GM12878 (cell line): ENCODE data around the gene PRRC2B. TPM values are rescaled to one million over a fixed set of nuclear protein-coding genes. Genes with fewer than 3 reads are reported as not detected.
A peak's percentile ranks its signal among the peaks of the same experiment; 100 is the strongest.

Experiments used
- ATAC-seq: fragments of 200-7000 bp; cut with Tn5 transposase; 3 replicates; pipeline ENCODE4 v1.9.1; 2020; ENCODE audit warnings: mild to moderate bottlenecking, moderate library complexity
- BruUV-seq: library from RNA; stranded (reverse); fragments of 400-500 nt; replicated peaks from 2 replicates; lab custom pipeline; 2021; lab: Mats Ljungman, UMichigan
- CTCF ChIA-PET: fragments of 300-600 bp; sonication (Branson Sonifier 250); formaldehyde crosslinking; extraction: SDS; loops from one replicate; lab custom pipeline; 2021; ENCODE audit warnings: inconsistent platforms; lab: Yijun Ruan, JAX
- POLR2A ChIA-PET: fragments of 350-600 bp; formaldehyde crosslinking; extraction: SDS; loops from one replicate; lab custom pipeline; 2021; ENCODE audit warnings: inconsistent platforms; lab: Charles Lee
- RAD21 ChIA-PET: fragments of 300-600 bp; sonication (Branson Sonifier 250); formaldehyde crosslinking; loops from one replicate; lab custom pipeline; 2023; ENCODE audit warnings: antibody characterized with exemption; ENCODE audit not compliant: unreplicated experiment; lab: Charles Lee
- SMC1A ChIA-PET: fragments of 300-600 bp; sonication (Branson Sonifier 250); formaldehyde crosslinking; loops from one replicate; lab custom pipeline; 2023; ENCODE audit not compliant: unreplicated experiment, uncharacterized antibody; lab: Charles Lee
- DNase-seq: peaks from one replicate; pipeline ENCODE4 v3.0.0-alpha.2; 2011; ENCODE audit warnings: low read depth, low spot score
- FAIRE-seq: peaks from 3 replicates; lab custom pipeline; 2011; peaks lifted over from hg19 to GRCh38; lab: Jason Lieb, UNC
- H2AFZ ChIP-seq: 2 replicates; pipeline ENCODE4 v1.6.0; 2011; ENCODE audit warnings: low read depth, low read length, control low read depth; ENCODE audit not compliant: control insufficient read depth
- H3K27ac ChIP-seq: 2 replicates; pipeline ENCODE4 v1.5.1; 2011; ENCODE audit warnings: control low read depth; ENCODE audit not compliant: control insufficient read depth, insufficient read depth
- H3K27me3 ChIP-seq, 2 experiments: replicated peaks in 1 of 2; 2 replicates each; pipeline versions ENCODE4 v1.6.0 to v1.6.1; 2011; ENCODE audit warnings: low read length in 1 of 2; ENCODE audit not compliant: control insufficient read depth in 2 of 2, insufficient read depth in 2 of 2
- H3K36me3 ChIP-seq, 2 experiments: 2 replicates each; pipeline ENCODE4 v1.5.1; 2011; ENCODE audit warnings: low read length in 1 of 2; ENCODE audit not compliant: control insufficient read depth in 2 of 2, insufficient read depth in 2 of 2
- H3K4me1 ChIP-seq: 2 replicates; pipeline ENCODE4 v1.6.1; 2011; ENCODE audit warnings: mild to moderate bottlenecking, low read length, moderate library complexity, mixed read lengths; ENCODE audit not compliant: control insufficient read depth, insufficient read depth
- H3K4me2 ChIP-seq: 2 replicates; pipeline ENCODE4 v1.6.0; 2011; ENCODE audit warnings: control low read depth; ENCODE audit not compliant: control insufficient read depth, insufficient read depth
- H3K4me3 ChIP-seq: fragments of 200-600 bp; sonication (generic); 2 replicates; pipeline ENCODE4 v1.5.1; 2016
- H3K79me2 ChIP-seq: 2 replicates; pipeline ENCODE4 v1.6.0; 2011; ENCODE audit warnings: low read length; ENCODE audit not compliant: control insufficient read depth, insufficient read depth
- H3K9ac ChIP-seq: 2 replicates; pipeline ENCODE4 v1.8.0; 2011; ENCODE audit warnings: low read length, control low read depth, mixed read lengths; ENCODE audit not compliant: control insufficient read depth, insufficient read depth
- H3K9me3 ChIP-seq: replicated peaks from 3 replicates; pipeline ENCODE4 v1.5.1; 2011; ENCODE audit warnings: mild to moderate bottlenecking, low read length; ENCODE audit not compliant: control insufficient read depth, insufficient read depth
- H4K20me1 ChIP-seq: 2 replicates; pipeline ENCODE4 v1.6.0; 2011; ENCODE audit not compliant: control insufficient read depth, insufficient read depth
- BHLHE40 ChIP-seq, 2 experiments: fragments of 450-650 bp in 1 of 2; IDR thresholded peaks; 2 replicates each; pipeline ENCODE4 v1.6.1; 2011 to 2017; ENCODE audit warnings: low read depth in 2 of 2, borderline replicate concordance in 1 of 2, improper control_type of control experiment in 1 of 2, low read length in 1 of 2, mild to moderate bottlenecking in 1 of 2
- CHD1 ChIP-seq: IDR thresholded peaks from 2 replicates; pipeline ENCODE4 v1.6.1; 2012; ENCODE audit warnings: low read depth, low read length, improper control_type of control experiment
- CHD4 ChIP-seq: fragments of 200-600 bp; sonication (generic); IDR thresholded peaks from 2 replicates; pipeline ENCODE4 v1.6.1; 2016; ENCODE audit warnings: mild to moderate bottlenecking
- IRF4 ChIP-seq: IDR thresholded peaks from 2 replicates; pipeline ENCODE4 v1.6.1; 2011; ENCODE audit warnings: low read depth, low read length
- KAT2A ChIP-seq: conservative IDR thresholded peaks from 2 replicates; pipeline ENCODE4 v1.6.1; 2011; ENCODE audit warnings: low read depth, low read length; ENCODE audit not compliant: control insufficient read depth
- MEF2A ChIP-seq: IDR thresholded peaks from 2 replicates; pipeline ENCODE4 v1.6.1; 2011; ENCODE audit warnings: low read depth, mild to moderate bottlenecking, low read length, moderate library complexity; ENCODE audit not compliant: insufficient read depth
- NR2C1 ChIP-seq: fragments of 450-650 bp; IDR thresholded peaks from 2 replicates; pipeline ENCODE4 v1.6.1; 2017; ENCODE audit warnings: antibody characterized with exemption, mild to moderate bottlenecking, moderate library complexity
- RAD21 ChIP-seq: IDR thresholded peaks from 2 replicates; pipeline ENCODE4 v1.6.1; 2011; ENCODE audit warnings: mild to moderate bottlenecking, low read depth, low read length, moderate library complexity; ENCODE audit not compliant: insufficient read depth
- SMARCA5 ChIP-seq: fragments of 450-650 bp; IDR thresholded peaks from 2 replicates; pipeline ENCODE4 v1.6.1; 2017; ENCODE audit warnings: mild to moderate bottlenecking
- SMC3 ChIP-seq: IDR thresholded peaks from 2 replicates; pipeline ENCODE4 v1.6.1; 2011; ENCODE audit warnings: low read length, improper control_type of control experiment, borderline replicate concordance
- STAT1 ChIP-seq: fragments of 450-650 bp; conservative IDR thresholded peaks from 2 replicates; pipeline ENCODE4 v1.6.1; 2014; ENCODE audit warnings: antibody characterized with exemption, mild to moderate bottlenecking
- TBL1XR1 ChIP-seq: IDR thresholded peaks from 2 replicates; pipeline ENCODE4 v1.6.1; 2012; ENCODE audit warnings: low read depth, low read length, improper control_type of control experiment
- TCF7 ChIP-seq: IDR thresholded peaks from 2 replicates; pipeline ENCODE4 v1.6.1; 2014; ENCODE audit warnings: antibody characterized with exemption, borderline replicate concordance
- ZNF384 ChIP-seq: IDR thresholded peaks from 2 replicates; pipeline ENCODE4 v1.6.1; 2012; ENCODE audit warnings: low read depth, mild to moderate bottlenecking, low read length, improper control_type of control experiment, borderline replicate concordance
- WGBS: methylation state at CpG from one replicate; pipeline ENCODE4 v1.1.6; 2016; ENCODE audit warnings: low lambda C conversion rate; ENCODE audit not compliant: insufficient replicate concordance, insufficient coverage; ENCODE audit errors: missing lambda C conversion rate; 5-methylcytosine and 5-hydroxymethylcytosine counted together
- in situ Hi-C: fragments of 300-500 bp; cut with MboI; formaldehyde crosslinking; loops from 9 replicates; pipeline ENCODE4 v1.14.3; 2018; ENCODE audit warnings: mixed read lengths
- intact Hi-C: fragments of 100-400 bp; cut with micrococcal nuclease; formaldehyde crosslinking; loops from one replicate; pipeline ENCODE4 v1.14.2; 2022; ENCODE audit not compliant: unreplicated experiment
- polyA plus RNA-seq, 11 experiments: library from polyadenylated mRNA; depleted of rRNA in 4 of 11; unstranded in 6 of 11; stranded (reverse) in 5 of 11; fragments of >200 nt; fragmentation: Nextera tagmentation in 4 of 11; fragmentation: Illumina TruSeq in 1 of 11; extraction: Ambion mirVana in 4 of 11; extraction: Trizol in 1 of 11; gene quantifications; 1 replicate in 1 of 11; 2 replicates in 10 of 11; pipeline versions ENCODE4 v1.2.1 to v1.2.3, GENCODE V29; 2011 to 2016; ENCODE audit warnings: inconsistent platforms in 2 of 11, missing spikeins in 2 of 11, low read depth in 1 of 11
- total RNA-seq, 4 experiments: library from RNA; depleted of rRNA in 3 of 4; stranded (reverse); fragments of >200 nt in 3 of 4; fragmentation: Illumina TruSeq in 1 of 4; extraction: Trizol in 1 of 4; gene quantifications; 2 replicates each; pipeline versions ENCODE4 v1.2.1 to v1.2.3, GENCODE V29; 2013 to 2021
- TF ChIP-seq, protein P1 (sequence below): fragments of 450-650 bp; IDR thresholded peaks from 2 replicates; pipeline ENCODE4 v1.6.1; 2018; ENCODE audit warnings: borderline replicate concordance, mild to moderate bottlenecking; ENCODE audit not compliant: partially characterized antibody
- TF ChIP-seq, protein P2 (sequence below): fragments of 450-650 bp; formaldehyde crosslinking; IDR thresholded peaks from 2 replicates; pipeline ENCODE4 v1.4.0; 2020; ENCODE audit warnings: mild to moderate bottlenecking, moderate library complexity

The PRRC2B gene
- total and polyA plus RNA-seq, 10 of the 15 experiments (the other 5 are each of a cell fraction or from before 2014, with no cell fraction given): 0.84 to 155 (median 28.7) TPM

DNA sequence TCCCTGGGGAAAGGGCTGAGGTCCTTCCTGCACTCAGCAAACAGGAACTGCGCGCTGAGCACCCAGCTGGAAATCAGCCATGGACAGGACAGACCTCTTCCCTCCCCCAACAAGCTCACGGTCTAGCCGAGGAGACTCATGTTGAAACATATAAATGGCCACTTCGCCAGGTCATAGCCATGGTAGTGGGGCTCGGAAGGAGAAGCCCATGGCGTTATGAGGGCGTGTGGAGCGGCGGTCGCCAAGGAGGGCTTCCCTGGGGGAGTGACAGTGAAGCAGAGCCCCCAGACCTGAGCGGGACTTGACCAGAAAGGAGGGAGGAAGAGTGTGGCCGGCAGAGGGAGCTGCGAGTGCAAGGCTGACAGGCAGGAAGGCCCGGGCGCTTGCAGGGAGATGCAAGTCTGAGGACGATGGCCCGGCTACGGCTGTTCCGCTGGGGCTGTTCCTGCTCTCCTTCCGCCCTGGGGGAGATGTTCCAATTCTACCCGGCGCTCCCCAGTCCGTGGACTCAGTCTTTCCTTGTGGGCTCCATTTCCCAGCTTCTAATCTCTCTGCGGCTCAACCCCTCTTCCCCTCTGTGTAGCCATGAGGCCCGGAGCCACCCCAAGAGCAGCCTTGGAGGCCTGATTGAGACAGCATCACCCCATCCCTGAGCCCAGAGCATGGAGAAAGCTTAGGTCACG lies 43.9 kb upstream of the PRRC2B start:
- ChIA-PET CTCF (interaction anchor here (0.6 to 3.2 kb wide), 23 partner anchors 9 to 1169 kb away, joined by 3 to 26 read pairs (median 4); no protein-coding TSS in a partner anchor), RAD21 (interaction anchor here (0.7 to 1.4 kb wide), 5 partner anchors 23 to 395 kb away, joined by 3 to 7 read pairs (median 4); no protein-coding TSS in a partner anchor), POLR2A (interaction anchor here (1.0 kb wide), 1 partner anchor 23 kb away, joined by 3 read pairs; no protein-coding TSS in a partner anchor), SMC1A (interaction anchor here (0.7 to 2.0 kb wide), 7 partner anchors 14 to 393 kb away, joined by 3 to 10 read pairs (median 5); no protein-coding TSS in a partner anchor)
- H3K4me2 ChIP-seq: peak overlapping the region; percentile 39
- 12% methylated on average over 24 of the region's 27 CpGs for WGBS
- DNase-seq (no peak), ATAC-seq (peak; percentile 100), FAIRE-seq (peak; percentile 87)
- no peak overlapping the region for H3K27ac ChIP-seq
- H3K36me3 ChIP-seq: no peaks in the 10 kb centered on the region
- no peaks in the 10 kb centered on the region for H3K4me1 ChIP-seq
- no peak overlapping the region for H3K9ac ChIP-seq
- intact Hi-C loops (loop anchor here (1.0 kb wide), 2 partner anchors 128 to 397 kb away; no protein-coding TSS in a partner anchor), in situ Hi-C loops (loop anchor here (5.0 kb wide), 1 partner anchor 392 kb away; the partner anchor contains the start of gene RAPGEF1)
- H3K79me2 ChIP-seq: no peaks in the 10 kb centered on the region
- H2AFZ ChIP-seq: peak overlapping the region; percentile 82
- no peaks in the 10 kb centered on the region for H3K27me3 ChIP-seq
- no peaks in the 10 kb centered on the region for H3K9me3 ChIP-seq
- no peak overlapping the region for H3K4me3 ChIP-seq
- no peaks in the 10 kb centered on the region for H4K20me1 ChIP-seq
- no TSS peak for BruUV-seq
- TF ChIP-seq IRF4: 0 out of 2 replicates have a peak, but pooled peaks have one; percentile 14
- TF ChIP-seq TCF7: no peak
- no peak for TF ChIP-seq KAT2A
- TF ChIP-seq NR2C1: no peak
- no peak for TF ChIP-seq ZNF384
- peak; percentile 85 for TF ChIP-seq SMC3
- peak; percentile 34; the same call in 1 of the 2 replicates for TF ChIP-seq SMARCA5
- TF ChIP-seq, protein P1, sequence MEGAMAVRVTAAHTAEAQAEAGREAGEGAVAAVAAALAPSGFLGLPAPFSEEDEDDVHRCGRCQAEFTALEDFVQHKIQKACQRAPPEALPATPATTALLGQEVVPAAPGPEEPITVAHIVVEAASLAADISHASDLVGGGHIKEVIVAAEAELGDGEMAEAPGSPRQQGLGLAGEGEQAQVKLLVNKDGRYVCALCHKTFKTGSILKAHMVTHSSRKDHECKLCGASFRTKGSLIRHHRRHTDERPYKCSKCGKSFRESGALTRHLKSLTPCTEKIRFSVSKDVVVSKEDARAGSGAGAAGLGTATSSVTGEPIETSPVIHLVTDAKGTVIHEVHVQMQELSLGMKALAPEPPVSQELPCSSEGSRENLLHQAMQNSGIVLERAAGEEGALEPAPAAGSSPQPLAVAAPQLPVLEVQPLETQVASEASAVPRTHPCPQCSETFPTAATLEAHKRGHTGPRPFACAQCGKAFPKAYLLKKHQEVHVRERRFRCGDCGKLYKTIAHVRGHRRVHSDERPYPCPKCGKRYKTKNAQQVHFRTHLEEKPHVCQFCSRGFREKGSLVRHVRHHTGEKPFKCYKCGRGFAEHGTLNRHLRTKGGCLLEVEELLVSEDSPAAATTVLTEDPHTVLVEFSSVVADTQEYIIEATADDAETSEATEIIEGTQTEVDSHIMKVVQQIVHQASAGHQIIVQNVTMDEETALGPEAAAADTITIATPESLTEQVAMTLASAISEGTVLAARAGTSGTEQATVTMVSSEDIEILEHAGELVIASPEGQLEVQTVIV: no peak
- TF ChIP-seq STAT1: 0 out of 2 replicates have a peak, but pooled peaks have one; percentile 18
- no peak for TF ChIP-seq MEF2A
- TF ChIP-seq CHD1: no peak
- 0 out of 4 replicates have a peak, but pooled peaks of 1 of the 2 experiments have one; percentile 15 for TF ChIP-seq BHLHE40 (IDR thresholded peaks at IDR 0.05; ENCODE audit: borderline replicate concordance in 1 of 2, low read depth in 2 of 2, low read length in 1 of 2)
- TF ChIP-seq TBL1XR1: no peak
- TF ChIP-seq, protein P2, sequence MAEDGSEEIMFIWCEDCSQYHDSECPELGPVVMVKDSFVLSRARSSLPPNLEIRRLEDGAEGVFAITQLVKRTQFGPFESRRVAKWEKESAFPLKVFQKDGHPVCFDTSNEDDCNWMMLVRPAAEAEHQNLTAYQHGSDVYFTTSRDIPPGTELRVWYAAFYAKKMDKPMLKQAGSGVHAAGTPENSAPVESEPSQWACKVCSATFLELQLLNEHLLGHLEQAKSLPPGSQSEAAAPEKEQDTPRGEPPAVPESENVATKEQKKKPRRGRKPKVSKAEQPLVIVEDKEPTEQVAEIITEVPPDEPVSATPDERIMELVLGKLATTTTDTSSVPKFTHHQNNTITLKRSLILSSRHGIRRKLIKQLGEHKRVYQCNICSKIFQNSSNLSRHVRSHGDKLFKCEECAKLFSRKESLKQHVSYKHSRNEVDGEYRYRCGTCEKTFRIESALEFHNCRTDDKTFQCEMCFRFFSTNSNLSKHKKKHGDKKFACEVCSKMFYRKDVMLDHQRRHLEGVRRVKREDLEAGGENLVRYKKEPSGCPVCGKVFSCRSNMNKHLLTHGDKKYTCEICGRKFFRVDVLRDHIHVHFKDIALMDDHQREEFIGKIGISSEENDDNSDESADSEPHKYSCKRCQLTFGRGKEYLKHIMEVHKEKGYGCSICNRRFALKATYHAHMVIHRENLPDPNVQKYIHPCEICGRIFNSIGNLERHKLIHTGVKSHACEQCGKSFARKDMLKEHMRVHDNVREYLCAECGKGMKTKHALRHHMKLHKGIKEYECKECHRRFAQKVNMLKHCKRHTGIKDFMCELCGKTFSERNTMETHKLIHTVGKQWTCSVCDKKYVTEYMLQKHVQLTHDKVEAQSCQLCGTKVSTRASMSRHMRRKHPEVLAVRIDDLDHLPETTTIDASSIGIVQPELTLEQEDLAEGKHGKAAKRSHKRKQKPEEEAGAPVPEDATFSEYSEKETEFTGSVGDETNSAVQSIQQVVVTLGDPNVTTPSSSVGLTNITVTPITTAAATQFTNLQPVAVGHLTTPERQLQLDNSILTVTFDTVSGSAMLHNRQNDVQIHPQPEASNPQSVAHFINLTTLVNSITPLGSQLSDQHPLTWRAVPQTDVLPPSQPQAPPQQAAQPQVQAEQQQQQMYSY (CRISPR knock-in tag): no peak
- TF ChIP-seq RAD21: peak; percentile 87
- TF ChIP-seq CHD4: no peak
